Trophoblast cell (in vitro differentiated cells and primary cell): ENCODE results near the gene SNED1.

Experiments
- DNase-seq, 2 donors: peaks; one replicate each; pipeline ENCODE4 v3.0.0-alpha.2; 2016
- H2AFZ ChIP-seq: 2 replicates; pipeline ENCODE4 v1.6.1; 2013; ENCODE audit warnings: low read length, moderate library complexity, mild to moderate bottlenecking; ENCODE audit not compliant: insufficient read depth, poor library complexity
- H2AK5ac ChIP-seq: 2 replicates; pipeline ENCODE4 v1.6.1; 2013; ENCODE audit warnings: mild to moderate bottlenecking, low read length
- H2BK120ac ChIP-seq: 2 replicates; pipeline ENCODE4 v1.6.1; 2013; ENCODE audit warnings: low read length, mild to moderate bottlenecking, moderate library complexity; ENCODE audit not compliant: insufficient read depth, poor library complexity
- H2BK12ac ChIP-seq: 2 replicates; pipeline ENCODE4 v1.6.1; 2013; ENCODE audit warnings: mild to moderate bottlenecking, low read length, moderate library complexity
- H2BK5ac ChIP-seq: 2 replicates; pipeline ENCODE4 v1.6.1; 2013; ENCODE audit warnings: low read length, low read depth, moderate library complexity, mild to moderate bottlenecking; ENCODE audit not compliant: poor library complexity
- H3K14ac ChIP-seq: 2 replicates; pipeline ENCODE4 v1.6.1; 2013; ENCODE audit warnings: mild to moderate bottlenecking, low read length
- H3K18ac ChIP-seq: 2 replicates; pipeline ENCODE4 v1.6.1; 2013; ENCODE audit warnings: mild to moderate bottlenecking, low read length
- H3K23ac ChIP-seq: 2 replicates; pipeline ENCODE4 v1.6.1; 2013; ENCODE audit warnings: low read length
- H3K27ac ChIP-seq: 2 replicates; pipeline ENCODE4 v1.5.1; 2013; ENCODE audit warnings: low read depth, mild to moderate bottlenecking, inconsistent platforms, low read length, moderate library complexity
- H3K27me3 ChIP-seq: 2 replicates; pipeline ENCODE4 v1.6.1; 2013; ENCODE audit warnings: inconsistent platforms, mild to moderate bottlenecking, low read length, moderate library complexity; ENCODE audit not compliant: insufficient read depth
- H3K36me3 ChIP-seq, 2 experiments: 1 replicate in 1 of 2; 2 replicates in 1 of 2; pipeline ENCODE4 v1.6.1; 2013; ENCODE audit warnings: low read length in 2 of 2, mild to moderate bottlenecking in 2 of 2, moderate library complexity in 1 of 2; ENCODE audit not compliant: insufficient read depth in 2 of 2, control insufficient read depth in 1 of 2
- H3K4ac ChIP-seq: 2 replicates; pipeline ENCODE4 v1.6.1; 2013; ENCODE audit warnings: low read depth, mild to moderate bottlenecking, low read length, moderate library complexity
- H3K4me1 ChIP-seq, 2 experiments: 1 replicate in 1 of 2; 2 replicates in 1 of 2; pipeline ENCODE4 v1.6.1; 2013; ENCODE audit warnings: low read length in 2 of 2, mild to moderate bottlenecking in 2 of 2, moderate library complexity in 1 of 2; ENCODE audit not compliant: insufficient read depth in 2 of 2, control insufficient read depth in 1 of 2
- H3K4me2 ChIP-seq: 2 replicates; pipeline ENCODE4 v1.6.1; 2013; ENCODE audit warnings: inconsistent platforms, mild to moderate bottlenecking, low read length, moderate library complexity
- H3K4me3 ChIP-seq: 2 replicates; pipeline ENCODE4 v1.5.1; 2013; ENCODE audit warnings: mild to moderate bottlenecking, low read depth, low read length, inconsistent platforms
- H3K79me1 ChIP-seq: one replicate; pipeline ENCODE4 v1.6.1; 2013; ENCODE audit warnings: low read length
- H3K79me2 ChIP-seq: 2 replicates; pipeline ENCODE4 v1.6.1; 2013; ENCODE audit warnings: low read length, mild to moderate bottlenecking; ENCODE audit not compliant: control insufficient read depth, insufficient read depth, poor library complexity
- H3K9ac ChIP-seq: 2 replicates; pipeline ENCODE4 v1.6.1; 2013; ENCODE audit warnings: mild to moderate bottlenecking, low read length
- H3K9me3 ChIP-seq: 2 replicates; pipeline ENCODE4 v1.6.1; 2013; ENCODE audit warnings: low read depth, mild to moderate bottlenecking, control low read depth, inconsistent platforms, low read length; ENCODE audit not compliant: insufficient read depth
- H4K12ac ChIP-seq: 2 replicates; pipeline ENCODE4 v1.6.1; 2013; ENCODE audit warnings: low read depth, mild to moderate bottlenecking, low read length, moderate library complexity
- H4K8ac ChIP-seq: 2 replicates; pipeline ENCODE4 v1.6.1; 2013; ENCODE audit warnings: low read depth, mild to moderate bottlenecking, low read length, moderate library complexity
- H4K91ac ChIP-seq: one replicate; pipeline ENCODE4 v1.6.1; 2013; ENCODE audit warnings: low read depth, mild to moderate bottlenecking, low read length, moderate library complexity
- WGBS: extraction: QIAGEN DNeasy Blood & Tissue Kit; methylation state at CpG from one replicate; pipeline ENCODE4 v1.1.7; 2013; ENCODE audit warnings: missing lambda C conversion rate; ENCODE audit not compliant: insufficient read length, insufficient coverage; ENCODE audit errors: extremely low coverage; 5-methylcytosine and 5-hydroxymethylcytosine counted together

The SNED1 gene

DNA sequence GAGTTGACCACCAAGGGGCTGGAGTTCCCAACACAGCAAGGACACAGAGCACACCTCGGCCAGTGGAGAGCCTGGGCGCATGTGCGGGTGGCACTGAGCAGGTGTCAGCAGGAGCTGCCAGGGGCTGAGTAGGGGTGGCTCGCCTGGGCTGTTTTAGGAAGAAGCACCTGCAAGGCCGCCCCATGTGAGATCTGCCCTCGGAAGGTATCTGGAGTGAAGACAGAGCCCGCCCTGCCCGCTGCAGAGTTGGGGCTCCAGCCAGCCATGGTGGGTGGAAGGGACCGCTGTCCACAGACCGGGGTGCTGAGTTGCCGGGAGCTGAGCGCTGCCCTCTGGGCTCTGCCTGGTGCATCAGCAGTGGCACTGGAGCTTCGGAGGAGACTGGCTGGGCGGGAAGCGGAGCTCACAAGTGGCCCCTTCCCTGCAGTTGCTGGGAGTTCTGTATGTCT is 68.5 kb downstream of the SNED1 start:
- no peaks in the 10 kb centered on the region for H3K79me2 ChIP-seq
- no peak overlapping the region for H4K8ac ChIP-seq

DNA sequence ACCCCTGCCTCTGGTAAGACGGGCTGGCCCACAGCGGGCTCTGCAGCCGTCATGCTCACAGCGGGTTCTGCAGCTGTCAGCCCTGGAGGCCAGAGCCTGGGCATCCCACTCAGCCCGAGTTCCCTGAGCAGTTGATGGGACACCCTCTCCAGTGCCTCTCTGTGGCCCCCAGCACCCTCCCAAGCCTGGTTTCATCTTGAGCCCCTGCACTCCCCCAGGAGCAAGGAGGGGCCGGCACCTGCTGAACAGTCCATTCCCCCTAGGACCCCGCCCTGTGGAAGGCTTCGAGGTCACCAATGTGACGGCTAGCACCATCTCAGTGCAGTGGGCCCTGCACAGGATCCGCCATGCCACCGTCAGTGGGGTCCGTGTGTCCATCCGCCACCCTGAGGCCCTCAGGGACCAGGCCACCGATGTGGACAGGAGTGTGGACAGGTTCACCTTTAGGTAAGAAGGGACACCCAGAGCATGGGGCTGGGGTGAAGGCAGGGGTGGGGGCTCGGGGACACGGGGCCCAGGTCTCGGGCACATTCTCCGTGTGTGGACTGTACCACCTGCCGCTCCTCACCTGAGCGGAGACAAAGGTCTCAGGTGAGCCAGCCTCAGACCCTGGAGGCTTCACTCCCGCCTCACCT is 69.2 kb downstream of the SNED1 start:
- Histone ChIP-seq H2AK5ac (no peak overlapping the region), H3K79me2 (no peaks in the 10 kb centered on the region), H4K8ac (no peak overlapping the region), H4K91ac (no peak overlapping the region), H3K27me3 (no peaks in the 10 kb centered on the region), H3K4ac (no peak overlapping the region), H3K4me1 (no peaks in the 10 kb centered on the region), H2BK120ac (no peak overlapping the region), H2BK12ac (no peak overlapping the region), H3K4me3 (no peak overlapping the region), H3K9me3 (peaks cover 4% of the 10 kb centered on the region), H3K18ac (no peak overlapping the region), H3K23ac (no peak overlapping the region), H4K12ac (no peak overlapping the region), H3K36me3 (no peaks in the 10 kb centered on the region), H3K14ac (no peak overlapping the region), H3K79me1 (no peaks in the 10 kb centered on the region), H2AFZ (no peak overlapping the region), H2BK5ac (no peak overlapping the region), H3K27ac (no peak overlapping the region), H3K4me2 (no peak overlapping the region), H3K9ac (no peak overlapping the region)
- no CpG with 5 or more reads among the region's 21 CpGs for WGBS
- no peak for DNase-seq

More for the DNA sequence above, 68.5 kb downstream of the SNED1 start:
- H3K4me3 ChIP-seq = no peak overlapping the region
- H4K91ac ChIP-seq = no peak overlapping the region
- no peak overlapping the region for H3K14ac ChIP-seq
- H3K79me1 ChIP-seq = no peaks in the 10 kb centered on the region
- H3K4me1 ChIP-seq = no peaks in the 10 kb centered on the region
- H3K9me3 ChIP-seq = peaks cover 4% of the 10 kb centered on the region
- no peak overlapping the region for H2AFZ ChIP-seq
- no peak for DNase-seq
- WGBS = no CpG with 5 or more reads among the region's 15 CpGs
- no peak overlapping the region for H4K12ac ChIP-seq
- no peak overlapping the region for H3K18ac ChIP-seq
- H2BK5ac ChIP-seq = no peak overlapping the region
- no peaks in the 10 kb centered on the region for H3K27me3 ChIP-seq
- H3K4me2 ChIP-seq = no peak overlapping the region
- H3K4ac ChIP-seq = no peak overlapping the region
- no peak overlapping the region for H3K9ac ChIP-seq
- H3K36me3 ChIP-seq = no peaks in the 10 kb centered on the region
- H2AK5ac ChIP-seq = no peak overlapping the region
- H3K23ac ChIP-seq = no peak overlapping the region
- H2BK12ac ChIP-seq = no peak overlapping the region
- H3K27ac ChIP-seq = no peak overlapping the region
- H2BK120ac ChIP-seq = no peak overlapping the region

DNA sequence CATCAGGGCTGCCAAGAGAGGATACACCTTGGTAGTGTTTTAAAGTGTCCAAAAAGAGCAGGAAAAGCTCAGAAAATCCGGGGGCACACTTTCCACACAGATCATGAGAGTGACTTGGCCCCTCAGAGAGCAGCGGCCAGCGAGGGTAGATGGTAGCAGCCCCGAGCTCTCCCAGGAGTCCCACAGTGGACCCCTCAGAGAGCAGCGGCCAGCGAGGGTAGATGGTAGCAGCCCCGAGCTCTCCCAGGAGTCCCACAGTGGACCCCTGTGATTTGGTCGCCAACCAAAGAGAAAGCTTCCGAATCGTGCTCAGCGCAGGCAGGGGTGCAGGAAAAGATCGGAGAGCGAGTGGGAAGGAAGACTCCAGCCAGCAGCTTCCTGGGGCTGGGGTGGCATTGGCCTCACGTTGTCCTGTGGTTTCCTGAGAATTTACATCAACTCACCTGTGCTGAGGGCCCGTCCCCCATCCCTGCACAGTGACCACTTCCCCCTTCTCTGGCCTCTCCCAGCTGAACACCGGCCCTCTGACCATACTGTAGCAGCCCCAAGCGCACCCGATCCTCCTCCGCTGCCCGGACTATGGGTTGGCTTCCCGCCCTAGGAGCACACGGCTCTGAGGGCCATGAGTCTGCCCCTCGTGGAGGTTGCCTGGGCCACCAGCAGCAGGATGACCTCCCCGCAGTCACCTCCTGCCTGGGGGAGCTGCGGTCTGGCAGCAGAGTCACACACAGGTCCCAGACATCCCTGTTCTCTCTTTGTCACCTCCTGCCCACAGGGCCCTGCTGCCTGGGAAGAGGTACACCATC is 69.9 kb downstream of the SNED1 start:
- H2AFZ ChIP-seq = no peak overlapping the region
- no peak overlapping the region for H2BK120ac ChIP-seq
- peaks cover 4% of the 10 kb centered on the region for H3K9me3 ChIP-seq
- H3K14ac ChIP-seq = no peak overlapping the region
- H3K9ac ChIP-seq = no peak overlapping the region
- H3K27me3 ChIP-seq = no peaks in the 10 kb centered on the region
- H3K4me1 ChIP-seq = no peaks in the 10 kb centered on the region
- H2AK5ac ChIP-seq = no peak overlapping the region
- H2BK12ac ChIP-seq = no peak overlapping the region
- H3K23ac ChIP-seq = no peak overlapping the region
- no peak overlapping the region for H3K4me3 ChIP-seq
- H4K91ac ChIP-seq = no peak overlapping the region
- H4K8ac ChIP-seq = no peak overlapping the region
- no CpG with 5 or more reads among the region's 25 CpGs for WGBS
- no peak overlapping the region for H4K12ac ChIP-seq
- DNase-seq = no peak
- H3K79me1 ChIP-seq = no peaks in the 10 kb centered on the region
- H2BK5ac ChIP-seq = no peak overlapping the region
- no peak overlapping the region for H3K18ac ChIP-seq
- H3K36me3 ChIP-seq = no peaks in the 10 kb centered on the region
- no peaks in the 10 kb centered on the region for H3K79me2 ChIP-seq
- H3K4me2 ChIP-seq = no peak overlapping the region
- no peak overlapping the region for H3K27ac ChIP-seq
- no peak overlapping the region for H3K4ac ChIP-seq

DNA sequence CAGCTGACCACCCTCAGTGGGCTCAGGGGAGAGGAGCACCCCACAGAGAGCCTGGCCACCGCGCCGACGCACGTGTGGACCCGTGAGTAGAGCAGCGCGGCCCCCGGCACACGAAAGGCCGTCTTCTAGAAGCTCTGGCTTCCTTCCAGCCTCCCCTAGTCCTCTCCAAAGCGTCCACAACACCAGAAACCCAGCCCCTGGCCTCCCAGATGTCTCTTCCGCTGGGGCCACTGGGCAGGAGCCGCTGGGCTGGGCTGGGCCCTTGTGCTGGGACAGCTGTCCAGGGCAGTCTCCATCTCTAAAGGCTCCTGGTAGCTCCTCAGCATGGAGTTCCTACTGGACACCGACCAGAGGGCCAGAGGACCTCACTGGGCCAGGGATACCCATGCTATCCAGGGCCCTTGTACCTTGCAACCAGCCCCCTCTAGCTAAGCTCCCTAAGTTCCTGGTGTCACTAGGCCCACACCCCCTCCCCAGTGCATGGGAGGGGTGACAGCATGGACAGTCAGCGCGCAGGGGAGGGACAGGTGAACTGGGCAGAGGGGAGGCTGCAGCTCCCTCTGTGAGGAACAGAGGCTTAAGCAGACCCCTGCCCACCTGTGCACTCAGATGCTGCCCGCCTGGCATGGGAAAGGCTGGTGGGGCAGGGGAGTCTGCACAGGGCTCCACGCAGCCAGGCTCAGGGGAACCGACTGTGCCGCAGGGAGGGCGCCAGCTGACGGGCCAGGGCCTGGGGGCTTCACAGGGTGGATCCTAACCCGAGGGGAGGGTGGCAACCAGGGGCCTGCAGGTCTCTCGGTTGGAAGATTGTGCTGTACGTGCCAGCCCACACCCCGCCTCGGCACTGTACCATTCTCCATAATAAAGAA is 70.8 kb downstream of the SNED1 start:
- no peaks in the 10 kb centered on the region for H3K4me1 ChIP-seq
- H3K79me1 ChIP-seq = no peaks in the 10 kb centered on the region
- H3K4me2 ChIP-seq = no peak overlapping the region
- no CpG with 5 or more reads among the region's 28 CpGs for WGBS
- no peak for DNase-seq
- no peak overlapping the region for H3K9ac ChIP-seq
- no peak overlapping the region for H3K27ac ChIP-seq
- no peaks in the 10 kb centered on the region for H3K79me2 ChIP-seq
- H3K27me3 ChIP-seq = no peaks in the 10 kb centered on the region
- no peak overlapping the region for H4K12ac ChIP-seq
- no peak overlapping the region for H2BK120ac ChIP-seq
- peaks cover 4% of the 10 kb centered on the region for H3K9me3 ChIP-seq
- H3K4ac ChIP-seq = no peak overlapping the region
- H4K91ac ChIP-seq = no peak overlapping the region
- no peak overlapping the region for H2AFZ ChIP-seq
- H2BK5ac ChIP-seq = no peak overlapping the region
- H3K14ac ChIP-seq = no peak overlapping the region
- H3K4me3 ChIP-seq = no peak overlapping the region
- H3K36me3 ChIP-seq = no peaks in the 10 kb centered on the region
- H4K8ac ChIP-seq = no peak overlapping the region
- H2AK5ac ChIP-seq = no peak overlapping the region
- no peak overlapping the region for H3K18ac ChIP-seq
- no peak overlapping the region for H2BK12ac ChIP-seq
- H3K23ac ChIP-seq = no peak overlapping the region
